Measurements from ENCODE around the gene OR10A4. TPM values are rescaled to one million over a fixed set of nuclear protein-coding genes. Genes with fewer than 3 reads are reported as not detected.

Gene OR10A4
- total and polyA plus RNA-seq, 2 donors (not counting 3 experiments of a cell fraction or from before 2014, with no cell fraction given): not detected

DNA sequence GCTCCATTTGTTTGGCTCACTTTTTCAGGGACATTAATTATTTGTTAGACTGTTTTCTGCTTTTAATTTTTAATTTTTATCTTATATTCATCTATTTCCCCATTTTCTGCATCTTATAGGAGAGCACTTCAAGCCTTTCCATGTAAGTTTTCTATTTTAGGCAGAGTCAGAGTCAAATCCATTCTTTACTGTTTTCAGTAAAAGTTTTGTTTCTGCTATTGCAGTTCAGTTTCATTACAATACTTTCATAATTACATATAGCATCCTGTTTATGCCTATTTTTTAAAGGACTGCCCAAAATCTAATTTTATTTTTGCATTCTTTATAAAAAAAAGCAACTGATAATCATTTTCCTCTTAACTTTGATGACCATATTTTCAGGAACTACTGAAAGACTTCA, 34.7 kb upstream of the OR10A4 start:
- Histone ChIP-seq H3K4me2 (ENCODE audit: insufficient read depth, low read length) (no peak overlapping the region), H3K9me1 (replicated peaks; ENCODE audit: control insufficient read depth, extremely low read depth, insufficient read depth, low read length) (no peaks in the 10 kb centered on the region), H3K4me1 (ENCODE audit: control insufficient read depth, extremely low read depth, insufficient read depth, low read length) (no peaks in the 10 kb centered on the region), H3K4me3 (replicated peaks in 1 of 3; ENCODE audit: insufficient read depth in 1 of 3, low read depth in 1 of 3, low read length in 3 of 3) (no peak overlapping the region), H3K27me3 (ENCODE audit: control insufficient read depth in 2 of 2, insufficient read depth in 2 of 2, low read length in 2 of 2) (peaks cover 0 to 2% of the 10 kb centered on the region in 2 experiments), H2AFZ (ENCODE audit: low read depth, low read length) (no peak overlapping the region), H3K9me3 (replicated peaks; ENCODE audit: control insufficient read depth, insufficient read depth, low read length) (no peaks in the 10 kb centered on the region), H3K27ac (ENCODE audit: insufficient read depth, low read depth, low read length) (no peak overlapping the region), H4K20me1 (replicated peaks; ENCODE audit: control insufficient read depth, extremely low read depth, insufficient read depth, low read length) (no peaks in the 10 kb centered on the region), H3K36me3 (ENCODE audit: control insufficient read depth in 2 of 2, extremely low read depth in 1 of 2, insufficient read depth in 2 of 2, low read length in 2 of 2) (no peaks in the 10 kb centered on the region), H3K9ac (replicated peaks; ENCODE audit: extremely low read depth, insufficient read depth, low read length) (no peak overlapping the region), H3K79me2 (ENCODE audit: control insufficient read depth, insufficient read depth, low read length) (no peaks in the 10 kb centered on the region)
- DNase-seq (ENCODE audit: low read depth, low spot score) (no peak), FAIRE-seq (no peak)
- POLR2A ChIA-PET: no interaction called here
- intact Hi-C loops (cut with micrococcal nuclease) (no loop called here), dilution Hi-C loops (cut with MboI; ENCODE audit: extremely low pct_ligation_motif_present, low sequenced_read_pairs) (no loop called here)
- BruUV-seq (replicated peaks): no TSS peak
- CTCF ChIA-PET: no interaction called here
- TF ChIP-seq MYC (IDR thresholded peaks at IDR 0.05; ENCODE audit: low read depth, low read length): no peak
- no peak for TF ChIP-seq JUN (IDR thresholded peaks at IDR 0.05; ENCODE audit: borderline replicate concordance, insufficient read depth, insufficient read length, low read depth)

DNA sequence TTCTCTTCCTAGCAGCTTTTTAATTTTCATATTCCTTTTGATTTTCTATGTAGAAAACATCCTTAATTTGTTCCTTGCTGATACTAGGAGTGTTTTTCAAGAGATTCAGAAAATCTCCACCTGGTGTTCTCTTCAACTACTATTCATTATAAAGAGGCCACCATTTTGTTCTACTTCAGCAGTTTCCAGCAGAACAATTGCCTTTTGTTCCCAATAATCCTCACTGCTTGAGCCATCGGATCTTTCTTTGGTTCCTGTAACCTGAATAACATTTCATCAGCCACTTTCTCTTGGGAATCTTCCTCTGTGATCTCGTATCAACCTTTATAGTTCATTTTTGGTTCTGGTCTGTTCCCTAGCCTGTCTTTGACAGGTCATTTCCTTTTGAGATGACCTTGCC, 32.8 kb upstream of the OR10A4 start:
- H3K4me3 ChIP-seq (replicated peaks in 1 of 3; ENCODE audit: insufficient read depth in 1 of 3, low read depth in 1 of 3, low read length in 3 of 3): no peak overlapping the region
- FAIRE-seq (no peak), DNase-seq (ENCODE audit: low read depth, low spot score) (no peak)
- no peak overlapping the region for H2AFZ ChIP-seq (ENCODE audit: low read depth, low read length)
- H3K9me1 ChIP-seq (replicated peaks; ENCODE audit: control insufficient read depth, extremely low read depth, insufficient read depth, low read length): no peaks in the 10 kb centered on the region
- no peak overlapping the region for H3K4me2 ChIP-seq (ENCODE audit: insufficient read depth, low read length)
- peaks cover 0 to 2% of the 10 kb centered on the region in 2 experiments for H3K27me3 ChIP-seq (ENCODE audit: control insufficient read depth in 2 of 2, insufficient read depth in 2 of 2, low read length in 2 of 2)
- H3K4me1 ChIP-seq (ENCODE audit: control insufficient read depth, extremely low read depth, insufficient read depth, low read length): no peaks in the 10 kb centered on the region
- H3K27ac ChIP-seq (ENCODE audit: insufficient read depth, low read depth, low read length): no peak overlapping the region
- CTCF ChIA-PET: no interaction called here
- TF ChIP-seq JUN (IDR thresholded peaks at IDR 0.05; ENCODE audit: borderline replicate concordance, insufficient read depth, insufficient read length, low read depth) (no peak), POLR2AphosphoS5 (IDR thresholded peaks at IDR 0.05; ENCODE audit: insufficient read depth, low read depth, low read length) (no peak), MYC (IDR thresholded peaks at IDR 0.05; ENCODE audit: low read depth, low read length) (no peak), FOS (IDR thresholded peaks at IDR 0.05; ENCODE audit: borderline replicate concordance, insufficient read depth, low read length) (no peak), EZH2 (IDR thresholded peaks at IDR 0.05; ENCODE audit: borderline replicate concordance, low read depth, low read length, severe bottlenecking) (no peak), CTCF (IDR thresholded peaks at IDR 0.05; ENCODE audit: extremely low read depth in 1 of 2, insufficient read depth in 1 of 2, low read depth in 1 of 2, low read length in 2 of 2) (no peak), POLR2A (IDR thresholded peaks at IDR 0.05; ENCODE audit: low read depth, low read length) (no peak), GATA2 (IDR thresholded peaks at IDR 0.05; ENCODE audit: insufficient read depth, insufficient read length, low read depth, low read length) (no peak)
- TF ChIP-seq, protein P1, sequence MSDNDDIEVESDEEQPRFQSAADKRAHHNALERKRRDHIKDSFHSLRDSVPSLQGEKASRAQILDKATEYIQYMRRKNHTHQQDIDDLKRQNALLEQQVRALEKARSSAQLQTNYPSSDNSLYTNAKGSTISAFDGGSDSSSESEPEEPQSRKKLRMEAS (IDR thresholded peaks at IDR 0.05; ENCODE audit: insufficient read depth, insufficient read length): no peak
- POLR2A ChIA-PET: interaction anchor here (0.6 kb wide), 1 partner anchor 1096 kb away, joined by 7 read pairs; no protein-coding TSS in a partner anchor
- no peak overlapping the region for H3K9ac ChIP-seq (replicated peaks; ENCODE audit: extremely low read depth, insufficient read depth, low read length)
- intact Hi-C loops (cut with micrococcal nuclease) (no loop called here), dilution Hi-C loops (cut with MboI; ENCODE audit: extremely low pct_ligation_motif_present, low sequenced_read_pairs) (no loop called here)
- no peaks in the 10 kb centered on the region for H3K79me2 ChIP-seq (ENCODE audit: control insufficient read depth, insufficient read depth, low read length)
- no peaks in the 10 kb centered on the region for H3K36me3 ChIP-seq (ENCODE audit: control insufficient read depth in 2 of 2, extremely low read depth in 1 of 2, insufficient read depth in 2 of 2, low read length in 2 of 2)
- H3K9me3 ChIP-seq (replicated peaks; ENCODE audit: control insufficient read depth, insufficient read depth, low read length): no peaks in the 10 kb centered on the region
- no peaks in the 10 kb centered on the region for H4K20me1 ChIP-seq (replicated peaks; ENCODE audit: control insufficient read depth, extremely low read depth, insufficient read depth, low read length)
- BruUV-seq (replicated peaks): no TSS peak
